Body of pancreas (tissue), 4 donors: ENCODE results near the gene LRRC4. TPM values are rescaled to one million over a fixed set of nuclear protein-coding genes. Genes with fewer than 3 reads are reported as not detected.

Source experiments
- ATAC-seq: fragments of 150-250 bp; one replicate; pipeline ENCODE4 v1.9.1; 2016
- DNase-seq, 4 donors: peaks; one replicate each; pipeline ENCODE4 v3.0.0-alpha.2; 2019
- H3K27ac ChIP-seq, 4 donors: fragments of 200-600 bp; sonication (generic); 1 replicate in 3 of 4; 2 replicates in 1 of 4; pipeline versions ENCODE4 v1.5.1 to v1.6.1; 2016 to 2019; ENCODE audit warnings: mild to moderate bottlenecking in 1 of 4, mixed read lengths in 1 of 4, moderate library complexity in 1 of 4
- H3K27me3 ChIP-seq, 2 donors: fragments of 200-600 bp; sonication (generic); one replicate each; pipeline ENCODE4 v1.6.0; 2016; ENCODE audit warnings: mild to moderate bottlenecking in 1 of 2
- H3K36me3 ChIP-seq, 2 donors: fragments of 200-600 bp; sonication (generic); replicated peaks in 1 of 2; 2 replicates each; pipeline ENCODE4 v1.5.1; 2016; ENCODE audit warnings: low read depth in 2 of 2; ENCODE audit not compliant: insufficient read depth in 1 of 2
- H3K4me1 ChIP-seq: fragments of 200-600 bp; sonication (generic); one replicate; pipeline ENCODE4 v1.6.0; 2016
- H3K4me3 ChIP-seq, 2 donors: fragments of 200-600 bp; sonication (generic); 1 replicate in 1 of 2; 2 replicates in 1 of 2; pipeline ENCODE4 v1.5.1; 2016 to 2019
- H3K9me3 ChIP-seq, 3 donors: fragments of 200-600 bp; sonication (generic); 1 replicate in 2 of 3; 2 replicates in 1 of 3; pipeline ENCODE4 v1.5.1; 2016
- CTCF ChIP-seq, 7 experiments: fragments of 450-650 bp in 4 of 7; fragments of 200-600 bp in 3 of 7; sonication (generic) in 3 of 7; IDR thresholded peaks; one replicate each; pipeline ENCODE4 v1.5.1; 2016 to 2019; ENCODE audit warnings: antibody characterized with exemption in 7 of 7
- POLR2A ChIP-seq, 3 donors: fragments of 450-650 bp; IDR thresholded peaks; one replicate each; pipeline ENCODE4 v1.6.1; 2016; ENCODE audit warnings: antibody characterized with exemption in 3 of 3, mild to moderate bottlenecking in 2 of 3
- WGBS, 2 donors: methylation state at CpG; one replicate each; pipeline ENCODE4 v1.1.5; 2017; 5-methylcytosine and 5-hydroxymethylcytosine counted together
- intact Hi-C: fragments of 100-400 bp; cut with DNase I; formaldehyde crosslinking; loops from one replicate; pipeline ENCODE4 v1.15.1; 2023
- total RNA-seq, 2 donors: library from RNA; depleted of rRNA; stranded (reverse); fragments of >200 nt; gene quantifications; one replicate each; pipeline ENCODE4 v1.1.0, GENCODE V29; 2016

Gene LRRC4
- total RNA-seq, result under 1 TPM; under 0.01 to 0.33 TPM

- ATAC-seq (peak; percentile 12), DNase-seq (peak in 2 of 4 donors; percentile 19 to 29)
- TF ChIP-seq CTCF (IDR thresholded peaks at IDR 0.05), result peak in 1 of 7 experiments; percentile 4
- TF ChIP-seq POLR2A (IDR thresholded peaks at IDR 0.05), result no peak
- no peaks in the 10 kb centered on the region for H3K27me3 ChIP-seq
- H3K4me1 ChIP-seq, result peaks cover 21% of the 10 kb centered on the region
- H3K4me3 ChIP-seq, result no peak within 1 kb of the TSS
- intact Hi-C loops, result no loop called here
- H3K9me3 ChIP-seq, result no peaks in the 10 kb centered on the region
- no peaks in the 10 kb centered on the region for H3K36me3 ChIP-seq
- 52 to 75% methylated on average over 65 to 82 of the region's 87 CpGs for WGBS, 2 donors
- no peak within 1 kb of the TSS for H3K27ac ChIP-seq
Observed at GRCh38 chr7:128030654-128031611, at the start of gene LRRC4. TSS of gene LRRC4 (minus strand) at chr7:128031437. CDS start at chr7:128030640, 797 bp downstream.

GRCh38 chr7:128080169-128080568 lies 48.9 kb upstream of the LRRC4 start:
- WGBS, 2 donors, result 92 to 96% methylated on average over 7 of the region's 7 CpGs
- ATAC-seq (no peak), DNase-seq (no peak)
- H3K27ac ChIP-seq, result no peak overlapping the region
- no peaks in the 10 kb centered on the region for H3K27me3 ChIP-seq
- H3K4me1 ChIP-seq, result peaks cover 23% of the 10 kb centered on the region
- no peak overlapping the region for H3K4me3 ChIP-seq
- H3K9me3 ChIP-seq, result no peaks in the 10 kb centered on the region
- no peak for TF ChIP-seq CTCF (IDR thresholded peaks at IDR 0.05)
- TF ChIP-seq POLR2A (IDR thresholded peaks at IDR 0.05), result no peak
- H3K36me3 ChIP-seq, result peaks cover 8 to 17% of the 10 kb centered on the region in 2 donors
- intact Hi-C loops, result no loop called here

- ATAC-seq (no peak), DNase-seq (no peak)
- no peak overlapping the region for H3K4me3 ChIP-seq
- H3K4me1 ChIP-seq, result peaks cover 14% of the 10 kb centered on the region
- TF ChIP-seq POLR2A (IDR thresholded peaks at IDR 0.05) (no peak), CTCF (IDR thresholded peaks at IDR 0.05) (no peak)
- intact Hi-C loops, result no loop called here
- no peaks in the 10 kb centered on the region for H3K9me3 ChIP-seq
- 87 to 100% methylated on average over 2 to 3 of the region's 3 CpGs for WGBS, 2 donors
- no peak overlapping the region for H3K27ac ChIP-seq
- no peaks in the 10 kb centered on the region for H3K27me3 ChIP-seq
- peaks cover 8 to 25% of the 10 kb centered on the region in 2 donors for H3K36me3 ChIP-seq
Observed at GRCh38 chr7:128078309-128078708, 47.1 kb upstream of the LRRC4 start.

- 34 to 51% methylated on average over 6 to 7 of the region's 7 CpGs for WGBS, 2 donors
- no peak overlapping the region for H3K27ac ChIP-seq
- no peaks in the 10 kb centered on the region for H3K9me3 ChIP-seq
- no peak overlapping the region for H3K4me3 ChIP-seq
- ATAC-seq (peak; percentile 63), DNase-seq (peak; percentile 64 to 83 (median 70))
- no peaks in the 10 kb centered on the region for H3K27me3 ChIP-seq
- no peak for TF ChIP-seq POLR2A (IDR thresholded peaks at IDR 0.05)
- TF ChIP-seq CTCF (IDR thresholded peaks at IDR 0.05), result no peak
- H3K4me1 ChIP-seq, result peaks cover 14% of the 10 kb centered on the region
- intact Hi-C loops, result no loop called here
- peaks cover 8 to 23% of the 10 kb centered on the region in 2 donors for H3K36me3 ChIP-seq
Observed at GRCh38 chr7:128076796-128077271, 45.6 kb upstream of the LRRC4 start.
